GM12873 (cell line): ENCODE measurements around the gene OR2M7.

ENCODE experiments used
- CTCF ChIP-seq: IDR thresholded peaks from 2 replicates; pipeline ENCODE4 v1.5.1; 2012; ENCODE audit warnings: low read depth, mild to moderate bottlenecking, moderate library complexity, low read length, control low read depth; ENCODE audit not compliant: insufficient read depth; ENCODE audit errors: missing control alignments

The OR2M7 gene

GRCh38 chr1:248343451-248343850, 19.1 kb upstream of the OR2M7 start:
- no peak for TF ChIP-seq CTCF

- TF ChIP-seq CTCF = no peak
Measured at GRCh38 chr1:248316796-248317195, 7.6 kb downstream of the OR2M7 start.

- no peak for TF ChIP-seq CTCF
Measured at GRCh38 chr1:248306103-248306502, 18.3 kb downstream of the OR2M7 start.

- TF ChIP-seq CTCF = no peak
Measured at GRCh38 chr1:248303324-248303723, 21.0 kb downstream of the OR2M7 start, which contains the start of gene OR2T12. Gene OR2T12 (minus strand): TSS chr1:248303424. CDS start chr1:248295578, 7,846 bp downstream.

- TF ChIP-seq CTCF = no peak
Measured at GRCh38 chr1:248288391-248288790, 36.0 kb downstream of the OR2M7 start.

- TF ChIP-seq CTCF = no peak
Measured at GRCh38 chr1:248277876-248278275, 46.5 kb downstream of the OR2M7 start, which contains the start of gene OR2T33. Gene OR2T33 (minus strand): TSS chr1:248277976. CDS start chr1:248273814, 4,162 bp downstream.
